Suprapubic skin (tissue), 3 donors: Measurements from ENCODE around the gene C1QTNF7.
A peak's percentile ranks its signal among the peaks of the same experiment; 100 is the strongest.

Experiments used
- EP300 ChIP-seq: sonication (generic); formaldehyde crosslinking; IDR thresholded peaks from one replicate; pipeline ENCODE4 v1.6.1; 2017; ENCODE audit warnings: antibody characterized with exemption
- POLR2A ChIP-seq, 2 donors: fragments of 450-650 bp; IDR thresholded peaks; one replicate each; pipeline ENCODE4 v1.6.1; 2017; ENCODE audit warnings: antibody characterized with exemption in 2 of 2, mild to moderate bottlenecking in 2 of 2, moderate library complexity in 2 of 2
- TF ChIP-seq, protein P1 (sequence below), 2 donors: fragments of 200-600 bp in 1 of 2; fragments of 450-650 bp in 1 of 2; sonication (generic) in 1 of 2; IDR thresholded peaks; one replicate each; pipeline ENCODE4 v1.5.1; 2016 to 2019; ENCODE audit warnings: antibody characterized with exemption in 2 of 2, mild to moderate bottlenecking in 1 of 2, moderate library complexity in 1 of 2

DNA sequence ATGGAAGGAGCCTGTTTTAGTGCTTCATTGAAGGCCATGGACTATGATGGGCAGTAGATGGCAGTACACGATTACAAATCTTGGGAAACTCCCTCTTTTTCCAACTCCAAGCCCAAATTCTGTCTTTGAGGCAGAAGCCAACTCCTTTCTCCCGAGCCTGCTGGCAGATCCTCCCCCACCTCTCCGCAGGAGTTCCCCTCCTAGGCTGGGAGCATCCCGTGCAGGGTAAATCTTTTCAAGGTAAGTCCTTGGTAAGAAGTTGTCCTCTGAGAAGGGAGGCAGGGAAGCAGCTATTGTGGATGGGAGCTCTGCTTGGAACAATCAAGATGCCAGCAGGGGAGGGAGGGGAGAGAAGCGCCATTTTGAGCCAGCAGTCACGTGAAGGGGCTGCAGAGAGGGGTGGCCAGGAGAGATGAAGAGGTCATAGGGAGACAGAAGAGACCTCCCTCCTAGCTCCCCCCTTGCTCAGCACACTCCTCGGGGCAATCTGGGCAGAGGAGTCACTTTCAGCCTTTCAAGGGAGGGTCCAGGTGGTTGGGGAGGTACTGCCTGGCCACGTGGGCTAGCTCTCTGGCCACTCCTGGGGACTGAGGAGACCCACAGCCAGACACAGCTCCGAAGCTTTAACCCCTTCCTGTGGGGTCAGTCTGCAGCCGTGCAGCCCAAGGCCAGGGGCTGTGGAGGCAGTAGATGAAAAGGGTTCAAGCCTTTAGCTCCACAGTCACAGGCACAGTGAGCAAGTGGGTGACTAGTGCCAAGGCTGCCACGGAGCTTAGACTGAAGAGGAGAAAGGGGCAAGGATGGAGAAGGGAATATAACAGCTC, 51.5 kb downstream of the C1QTNF7 start:
- no peak for TF ChIP-seq POLR2A (IDR thresholded peaks at IDR 0.05)
- no peak for TF ChIP-seq EP300
- TF ChIP-seq, protein P1, sequence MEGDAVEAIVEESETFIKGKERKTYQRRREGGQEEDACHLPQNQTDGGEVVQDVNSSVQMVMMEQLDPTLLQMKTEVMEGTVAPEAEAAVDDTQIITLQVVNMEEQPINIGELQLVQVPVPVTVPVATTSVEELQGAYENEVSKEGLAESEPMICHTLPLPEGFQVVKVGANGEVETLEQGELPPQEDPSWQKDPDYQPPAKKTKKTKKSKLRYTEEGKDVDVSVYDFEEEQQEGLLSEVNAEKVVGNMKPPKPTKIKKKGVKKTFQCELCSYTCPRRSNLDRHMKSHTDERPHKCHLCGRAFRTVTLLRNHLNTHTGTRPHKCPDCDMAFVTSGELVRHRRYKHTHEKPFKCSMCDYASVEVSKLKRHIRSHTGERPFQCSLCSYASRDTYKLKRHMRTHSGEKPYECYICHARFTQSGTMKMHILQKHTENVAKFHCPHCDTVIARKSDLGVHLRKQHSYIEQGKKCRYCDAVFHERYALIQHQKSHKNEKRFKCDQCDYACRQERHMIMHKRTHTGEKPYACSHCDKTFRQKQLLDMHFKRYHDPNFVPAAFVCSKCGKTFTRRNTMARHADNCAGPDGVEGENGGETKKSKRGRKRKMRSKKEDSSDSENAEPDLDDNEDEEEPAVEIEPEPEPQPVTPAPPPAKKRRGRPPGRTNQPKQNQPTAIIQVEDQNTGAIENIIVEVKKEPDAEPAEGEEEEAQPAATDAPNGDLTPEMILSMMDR (IDR thresholded peaks at IDR 0.05): peak; percentile 42 to 57
